HCT116 (cell line): ENCODE results near the gene SPATC1L. TPM values are rescaled to one million over a fixed set of nuclear protein-coding genes. Genes with fewer than 3 reads are reported as not detected.

Experiments
- ATAC-seq: fragments of 200-7000 bp; cut with Tn5 transposase; 2 replicates; pipeline ENCODE4 v1.9.1; 2020; ENCODE audit warnings: mild to moderate bottlenecking, moderate library complexity
- BruUV-seq: library from RNA; stranded (reverse); fragments of 400-500 nt; replicated peaks from 2 replicates; lab custom pipeline; 2021; lab: Mats Ljungman, UMichigan
- CTCF ChIA-PET: fragments of 300-600 bp; sonication (Branson Sonifier 250); formaldehyde crosslinking; loops from one replicate; lab custom pipeline; 2021; ENCODE audit warnings: antibody characterized with exemption; lab: Charles Lee
- POLR2A ChIA-PET: fragments of 300-600, 350-600 bp; sonication (Branson Sonifier 250); formaldehyde crosslinking; loops from one replicate; lab custom pipeline; 2021; ENCODE audit warnings: antibody characterized with exemption; lab: Charles Lee
- RAD21 ChIA-PET, 2 experiments: fragments of 300-600 bp; sonication (Branson Sonifier 250); formaldehyde crosslinking; loops; one replicate each; lab custom pipeline; 2023; ENCODE audit warnings: low total read pairs in 2 of 2; ENCODE audit not compliant: uncharacterized antibody in 2 of 2, unreplicated experiment in 2 of 2, low non-redundant PET in 1 of 2; lab: Charles Lee
- DNase-seq: peaks from one replicate; pipeline ENCODE4 v3.0.0-alpha.2; 2010; ENCODE audit warnings: low read depth, low spot score
- H2AFZ ChIP-seq: fragments of 200-600 bp; shearing (Covaris generic), sonication (generic); 2 replicates; pipeline ENCODE4 v1.6.1; 2017; ENCODE audit warnings: low read depth, mixed run types, mixed read lengths, antibody characterized with exemption, low read length; ENCODE audit not compliant: poor library complexity, severe bottlenecking
- H3K27ac ChIP-seq: 2 replicates; pipeline ENCODE4 v1.5.1; 2012; ENCODE audit warnings: low read depth, low read length
- H3K27me3 ChIP-seq: fragments of 200-600 bp; sonication (generic); 2 replicates; pipeline ENCODE4 v1.6.1; 2016; ENCODE audit warnings: mixed run types, low read length, mixed read lengths; ENCODE audit not compliant: insufficient read depth
- H3K36me3 ChIP-seq, 2 experiments: fragments of 200-500 bp in 1 of 2; fragments of 200-600 bp in 1 of 2; sonication (Bioruptor generic) in 1 of 2; sonication (generic) in 1 of 2; 2 replicates each; pipeline versions ENCODE4 v1.5.1 to v1.6.1; 2014 to 2016; ENCODE audit warnings: low read length in 2 of 2, inconsistent platforms in 1 of 2, mixed read lengths in 1 of 2, mixed run types in 1 of 2; ENCODE audit not compliant: insufficient read depth in 2 of 2, control insufficient read depth in 1 of 2
- H3K4me1 ChIP-seq, 2 experiments: fragments of 200-600 bp in 1 of 2; sonication (generic) in 1 of 2; 2 replicates each; pipeline versions ENCODE4 v1.5.1 to v1.6.1; 2012 to 2017; ENCODE audit warnings: low read length in 2 of 2, inconsistent platforms in 1 of 2, mild to moderate bottlenecking in 1 of 2, mixed read lengths in 1 of 2, mixed run types in 1 of 2, moderate library complexity in 1 of 2; ENCODE audit not compliant: insufficient read depth in 2 of 2, control insufficient read depth in 1 of 2
- H3K4me2 ChIP-seq: fragments of 200-600 bp; sonication (generic); 2 replicates; pipeline ENCODE4 v1.6.1; 2017; ENCODE audit warnings: mixed run types, low read length, mixed read lengths
- H3K4me3 ChIP-seq, 2 experiments: fragments of 200-600 bp in 1 of 2; sonication (generic) in 1 of 2; replicated peaks in 1 of 2; 2 replicates each; pipeline ENCODE4 v1.5.1; 2011 to 2016; ENCODE audit warnings: low read length in 2 of 2, control low read depth in 1 of 2, low read depth in 1 of 2, mild to moderate bottlenecking in 1 of 2, mixed read lengths in 1 of 2, mixed run types in 1 of 2
- H3K79me2 ChIP-seq: fragments of 200-600 bp; sonication (generic); 2 replicates; pipeline ENCODE4 v1.6.1; 2017; ENCODE audit warnings: mild to moderate bottlenecking, mixed run types, low read length, moderate library complexity, mixed read lengths; ENCODE audit not compliant: insufficient read depth
- H3K9ac ChIP-seq: fragments of 200-600 bp; sonication (generic); 2 replicates; pipeline ENCODE4 v1.6.1; 2016; ENCODE audit warnings: low read length, mixed read lengths
- H3K9me2 ChIP-seq: fragments of 200-600 bp; sonication (generic), shearing (Covaris generic); 2 replicates; pipeline ENCODE4 v1.6.1; 2017; ENCODE audit warnings: mixed run types, mild to moderate bottlenecking, moderate library complexity; ENCODE audit not compliant: insufficient read depth
- H3K9me3 ChIP-seq, 2 experiments: fragments of 200-500 bp in 1 of 2; fragments of 200-600 bp in 1 of 2; sonication (Bioruptor generic) in 1 of 2; sonication (generic) in 1 of 2; 2 replicates each; pipeline ENCODE4 v1.6.1; 2014 to 2017; ENCODE audit warnings: low read length in 2 of 2, mixed read lengths in 2 of 2, inconsistent platforms in 1 of 2, low read depth in 1 of 2, mild to moderate bottlenecking in 1 of 2, mixed run types in 1 of 2, moderate library complexity in 1 of 2; ENCODE audit not compliant: control insufficient read depth in 1 of 2, insufficient read depth in 1 of 2
- H4K20me1 ChIP-seq: fragments of 200-600 bp; sonication (generic), shearing (Covaris generic); 2 replicates; pipeline ENCODE4 v1.6.1; 2017; ENCODE audit warnings: mixed run types, mild to moderate bottlenecking, moderate library complexity; ENCODE audit not compliant: insufficient read depth
- ELF1 ChIP-seq: IDR thresholded peaks from 2 replicates; pipeline ENCODE4 v1.6.1; 2012; ENCODE audit warnings: low read depth, borderline replicate concordance
- POLR2AphosphoS5 ChIP-seq: IDR thresholded peaks from 2 replicates; pipeline ENCODE4 v1.6.1; 2011; ENCODE audit warnings: mild to moderate bottlenecking, low read depth, low read length, moderate library complexity
- RAD21 ChIP-seq: IDR thresholded peaks from 2 replicates; pipeline ENCODE4 v1.6.1; 2012; ENCODE audit warnings: low read depth, mild to moderate bottlenecking
- SP1 ChIP-seq: IDR thresholded peaks from 2 replicates; pipeline ENCODE4 v1.6.1; 2012; ENCODE audit warnings: low read depth
- ZBTB33 ChIP-seq: IDR thresholded peaks from 2 replicates; pipeline ENCODE4 v1.6.1; 2011; ENCODE audit warnings: mild to moderate bottlenecking, low read length, moderate library complexity; ENCODE audit not compliant: insufficient replicate concordance; ENCODE audit errors: extremely low read depth
- intact Hi-C: fragments of 100-400 bp; cut with micrococcal nuclease; formaldehyde crosslinking; loops from 2 replicates; pipeline ENCODE4 v1.10.0; 2022
- total RNA-seq: library from RNA; stranded (reverse); gene quantifications from one replicate; pipeline ENCODE4 v1.2.1, GENCODE V29; 2021; ENCODE audit not compliant: unreplicated experiment
- TF ChIP-seq, protein P1 (sequence below): IDR thresholded peaks from 2 replicates; pipeline ENCODE4 v1.6.1; 2012

The SPATC1L gene
- total RNA-seq, 1 experiment from 2014 or later = 1.3 TPM

DNA sequence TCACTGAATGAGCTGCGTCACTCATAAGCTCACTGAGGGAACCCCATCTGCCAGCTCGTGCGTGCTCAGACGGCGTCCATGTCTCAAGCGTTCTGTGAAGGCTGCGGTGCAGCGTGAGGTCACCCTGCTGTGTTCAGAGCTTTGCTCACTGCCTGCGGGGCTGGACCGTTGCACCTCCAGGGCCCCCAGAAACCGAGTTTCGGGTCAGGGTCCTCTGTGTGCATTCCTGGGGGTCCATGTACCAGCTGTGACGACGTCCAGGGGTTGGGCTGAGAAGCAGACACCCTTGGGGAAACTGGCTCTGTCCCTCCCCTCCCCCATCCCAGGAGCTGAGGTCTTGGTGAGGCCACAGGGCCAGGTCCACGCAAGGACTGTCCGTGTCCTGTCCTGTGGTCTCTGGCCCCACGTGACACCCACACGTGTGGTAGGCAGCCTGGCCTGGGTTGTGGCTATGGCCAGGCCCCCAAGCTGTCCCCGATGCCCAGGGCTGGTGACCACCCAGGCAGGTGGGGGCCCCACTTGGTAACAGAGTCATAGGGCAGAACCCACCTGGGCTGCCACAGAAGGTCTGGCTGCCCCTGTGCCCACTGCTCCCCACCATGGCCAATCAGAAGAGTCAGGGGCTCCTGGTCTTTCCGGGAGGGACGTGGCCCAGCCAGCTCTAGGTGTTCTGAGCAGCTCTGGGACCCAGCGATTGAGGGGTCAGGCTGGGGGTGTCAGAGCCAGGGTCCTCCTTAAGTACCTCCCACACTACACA is 53.2 kb downstream of the SPATC1L start:
- Histone ChIP-seq H3K27me3 (no peaks in the 10 kb centered on the region), H3K4me2 (no peak overlapping the region), H2AFZ (no peak overlapping the region), H3K9ac (no peak overlapping the region), H3K9me2 (no peaks in the 10 kb centered on the region), H3K9me3 (no peaks in the 10 kb centered on the region), H3K27ac (no peak overlapping the region), H3K4me1 (no peaks in the 10 kb centered on the region), H3K36me3 (no peaks in the 10 kb centered on the region), H4K20me1 (no peaks in the 10 kb centered on the region), H3K4me3 (no peak overlapping the region), H3K79me2 (no peaks in the 10 kb centered on the region)
- BruUV-seq = no TSS peak
- peak; percentile 8; the same call in 1 of the 2 replicates for TF ChIP-seq POLR2AphosphoS5
- TF ChIP-seq, protein P1, sequence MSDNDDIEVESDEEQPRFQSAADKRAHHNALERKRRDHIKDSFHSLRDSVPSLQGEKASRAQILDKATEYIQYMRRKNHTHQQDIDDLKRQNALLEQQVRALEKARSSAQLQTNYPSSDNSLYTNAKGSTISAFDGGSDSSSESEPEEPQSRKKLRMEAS = no peak
- TF ChIP-seq RAD21 = no peak
- TF ChIP-seq ELF1 = no peak
- POLR2A ChIA-PET = no interaction called here
- DNase-seq (no peak), ATAC-seq (peak; percentile 3; the same call in 1 of the 2 replicates)
- CTCF ChIA-PET = interaction anchor here (1.5 kb wide), 1 partner anchor 12 kb away, joined by 5 read pairs; no protein-coding TSS in a partner anchor
- intact Hi-C loops = no loop called here
- RAD21 ChIA-PET = no interaction called here

DNA sequence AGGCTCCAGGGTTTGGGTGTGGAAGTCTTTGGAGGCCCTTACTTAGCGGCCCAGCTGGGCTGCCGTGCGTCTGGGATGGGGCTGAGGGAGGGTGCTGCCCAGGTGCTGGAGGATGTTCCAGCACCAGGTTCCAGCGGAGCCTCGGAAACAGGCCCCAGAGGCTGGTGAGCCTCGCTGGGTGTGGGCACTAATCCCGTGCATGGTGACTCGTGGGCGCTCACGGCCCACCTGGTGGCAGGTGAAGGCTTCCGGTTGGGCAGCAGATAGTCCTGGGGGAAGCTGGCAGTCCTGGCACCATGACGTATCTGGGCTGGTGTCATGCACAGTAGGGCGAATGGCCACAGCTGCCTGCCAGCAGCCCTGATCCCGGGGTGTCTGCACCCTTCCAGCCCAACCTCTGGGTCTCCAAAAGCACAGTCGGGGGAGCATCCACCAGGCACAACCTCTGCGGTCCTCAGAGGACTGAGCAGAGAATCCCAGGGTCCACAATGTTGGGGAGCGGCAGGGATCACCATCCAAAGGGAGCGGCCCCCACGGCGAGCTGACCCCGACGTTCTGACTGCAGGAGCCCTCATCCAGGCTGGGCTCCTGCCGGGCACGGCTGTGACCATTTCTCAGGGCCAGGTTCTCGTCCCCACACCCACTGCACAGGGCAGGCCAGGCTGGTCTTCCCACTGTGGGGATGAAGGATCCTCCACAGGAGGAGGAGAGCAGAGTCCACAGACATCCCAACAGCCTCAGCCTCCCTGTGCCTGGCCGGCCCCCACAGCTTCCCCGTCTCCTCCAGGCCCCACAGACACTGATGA is 54.2 kb downstream of the SPATC1L start:
- H3K9me3 ChIP-seq = no peaks in the 10 kb centered on the region
- TF ChIP-seq ZBTB33 (no peak), SP1 (no peak), RAD21 (no peak)
- no peak for ATAC-seq
- H2AFZ ChIP-seq = no peak overlapping the region
- no peaks in the 10 kb centered on the region for H3K27me3 ChIP-seq
- no peak for DNase-seq
- H3K4me1 ChIP-seq = no peaks in the 10 kb centered on the region
- ChIA-PET CTCF (interaction anchor here (1.5 kb wide), 1 partner anchor 13 kb away, joined by 5 read pairs; no protein-coding TSS in a partner anchor), RAD21 (no interaction called here), POLR2A (no interaction called here)
- H3K9me2 ChIP-seq = no peaks in the 10 kb centered on the region
- no peaks in the 10 kb centered on the region for H4K20me1 ChIP-seq
- H3K27ac ChIP-seq = no peak overlapping the region
- no peaks in the 10 kb centered on the region for H3K79me2 ChIP-seq
- H3K36me3 ChIP-seq = no peaks in the 10 kb centered on the region; a peak in 1 of 4 replicates
- intact Hi-C loops = no loop called here
- H3K4me3 ChIP-seq = no peak overlapping the region
- BruUV-seq = no TSS peak
- no peak overlapping the region for H3K4me2 ChIP-seq
- no peak overlapping the region for H3K9ac ChIP-seq
